ENCODE measurements around the gene PPFIA1. TPM values are rescaled to one million over a fixed set of nuclear protein-coding genes. Genes with fewer than 3 reads are reported as not detected.

The PPFIA1 gene
- polyA plus RNA-seq, 1 of the 3 experiments (the other 2 are of a cell fraction) = 37.4 TPM

- no peak for TF ChIP-seq MXI1 (IDR thresholded peaks at IDR 0.05; ENCODE audit: low read depth, low read length)
Observed at GRCh38 chr11:70353329-70353728, 82.8 kb downstream of the PPFIA1 start (continued).

- no peak overlapping the region for H3K4me2 ChIP-seq
- no peak for DNase-seq
- POLR2A ChIA-PET = no interaction called here
- H3K27me3 ChIP-seq (ENCODE audit: insufficient read depth) = no peaks in the 10 kb centered on the region
- no peaks in the 10 kb centered on the region for H3K9me3 ChIP-seq
- H4K20me1 ChIP-seq (ENCODE audit: insufficient read depth) = no peaks in the 10 kb centered on the region
- CTCF ChIA-PET = no interaction called here
- H3K9ac ChIP-seq = no peak overlapping the region
- WGBS (ENCODE audit: low lambda C conversion rate) = 95% methylated on average over 19 of the region's 19 CpGs
- no peaks in the 10 kb centered on the region; the same call in 1 of the 2 replicates for H3K79me2 ChIP-seq (ENCODE audit: insufficient read depth)
- TF ChIP-seq PBX3 (IDR thresholded peaks at IDR 0.05) = no peak
- TF ChIP-seq JUND (IDR thresholded peaks at IDR 0.05) = no peak
- no peak for TF ChIP-seq IRF3 (IDR thresholded peaks at IDR 0.05; ENCODE audit: low read depth, low read length)
- TF ChIP-seq TEAD4 (IDR thresholded peaks at IDR 0.05; ENCODE audit: borderline replicate concordance, insufficient read depth) = no peak
- no peak for TF ChIP-seq ELF1 (IDR thresholded peaks at IDR 0.05)
- no peak for TF ChIP-seq RAD21 (IDR thresholded peaks at IDR 0.05; ENCODE audit: low read length)
- TF ChIP-seq MXI1 (IDR thresholded peaks at IDR 0.05; ENCODE audit: low read depth, low read length) = no peak
- no peak for TF ChIP-seq USF1 (IDR thresholded peaks at IDR 0.05; ENCODE audit: borderline replicate concordance, low read depth)
- TF ChIP-seq RCOR1 (IDR thresholded peaks at IDR 0.05; ENCODE audit: low read length) = no peak
- H3F3A ChIP-seq (replicated peaks; ENCODE audit: insufficient read depth) = peaks cover 6% of the 10 kb centered on the region
- H2AFZ ChIP-seq (ENCODE audit: low read depth) = no peak overlapping the region
- no peak overlapping the region for H3K27ac ChIP-seq (ENCODE audit: low read depth in 2 of 2, low read length in 1 of 2)
- H3K4me3 ChIP-seq (ENCODE audit: low read depth in 2 of 2, low read length in 1 of 2) = no peak overlapping the region
- H3K4me1 ChIP-seq (ENCODE audit: control insufficient read depth in 1 of 2, insufficient read depth in 2 of 2, low read depth in 1 of 2, low read length in 1 of 2) = no peaks in the 10 kb centered on the region
- H3K36me3 ChIP-seq (replicated peaks in 1 of 2; ENCODE audit: control insufficient read depth in 1 of 2, insufficient read depth in 2 of 2, low read length in 1 of 2) = peaks cover 31 to 74% of the 10 kb centered on the region in 2 experiments
- no peaks in the 10 kb centered on the region for H3K9me2 ChIP-seq
Observed at GRCh38 chr11:70353900-70354568, 83.5 kb downstream of the PPFIA1 start.

GRCh38 chr11:70354629-70355028 lies 84.1 kb downstream of the PPFIA1 start:
- Histone ChIP-seq H2AFZ (ENCODE audit: low read depth) (no peak overlapping the region), H3K4me3 (ENCODE audit: low read depth in 2 of 2, low read length in 1 of 2) (no peak overlapping the region), H3K9me3 (no peaks in the 10 kb centered on the region), H3K9me2 (no peaks in the 10 kb centered on the region), H3K27me3 (ENCODE audit: insufficient read depth) (no peaks in the 10 kb centered on the region), H3K9ac (no peak overlapping the region), H3K79me2 (ENCODE audit: insufficient read depth) (no peaks in the 10 kb centered on the region; the same call in 1 of the 2 replicates), H4K20me1 (ENCODE audit: insufficient read depth) (no peaks in the 10 kb centered on the region), H3K36me3 (replicated peaks in 1 of 2; ENCODE audit: control insufficient read depth in 1 of 2, insufficient read depth in 2 of 2, low read length in 1 of 2) (peaks cover 35 to 75% of the 10 kb centered on the region in 2 experiments), H3K4me2 (no peak overlapping the region), H3F3A (replicated peaks; ENCODE audit: insufficient read depth) (peaks cover 6% of the 10 kb centered on the region), H3K27ac (ENCODE audit: low read depth in 2 of 2, low read length in 1 of 2) (no peak overlapping the region), H3K4me1 (ENCODE audit: control insufficient read depth in 1 of 2, insufficient read depth in 2 of 2, low read depth in 1 of 2, low read length in 1 of 2) (no peaks in the 10 kb centered on the region)
- TF ChIP-seq CHD2 (IDR thresholded peaks at IDR 0.05; ENCODE audit: low read length, partially characterized antibody) (no peak), SIN3A (IDR thresholded peaks at IDR 0.05; ENCODE audit: borderline replicate concordance, low read depth, low read length) (no peak), EZH2phosphoT487 (IDR thresholded peaks at IDR 0.05; ENCODE audit: borderline replicate concordance, low read depth) (no peak), RCOR1 (IDR thresholded peaks at IDR 0.05; ENCODE audit: low read length) (no peak), TAF1 (IDR thresholded peaks at IDR 0.05; ENCODE audit: borderline replicate concordance, low read depth, low read length) (no peak), MXI1 (IDR thresholded peaks at IDR 0.05; ENCODE audit: low read depth, low read length) (no peak), RFX5 (IDR thresholded peaks at IDR 0.05; ENCODE audit: low read length) (no peak), MEF2A (IDR thresholded peaks at IDR 0.05; ENCODE audit: borderline replicate concordance, low read depth) (no peak), JUND (IDR thresholded peaks at IDR 0.05) (no peak), TCF12 (IDR thresholded peaks at IDR 0.05) (no peak), RXRA (IDR thresholded peaks at IDR 0.05; ENCODE audit: borderline replicate concordance, low read depth) (no peak), FOXM1 (IDR thresholded peaks at IDR 0.05; ENCODE audit: low read depth) (no peak), PBX3 (IDR thresholded peaks at IDR 0.05) (no peak), NFIC (IDR thresholded peaks at IDR 0.05; ENCODE audit: borderline replicate concordance) (no peak), YY1 (IDR thresholded peaks at IDR 0.05; ENCODE audit: low read depth) (no peak), POLR2AphosphoS5 (IDR thresholded peaks at IDR 0.05; ENCODE audit: low read depth, low read length) (no peak)
- WGBS (ENCODE audit: low lambda C conversion rate) = 100% methylated on average over 2 of the region's 2 CpGs
- DNase-seq = no peak
- CTCF ChIA-PET = no interaction called here
- POLR2A ChIA-PET = no interaction called here
